Suprapubic skin (tissue), 4 donors: ENCODE results near the gene NHLRC2. TPM values are rescaled to one million over a fixed set of nuclear protein-coding genes. Genes with fewer than 3 reads are reported as not detected.

ENCODE experiments used
- DNase-seq, 2 donors: peaks; one replicate each; pipeline ENCODE4 v3.0.0-alpha.2; 2019; ENCODE audit warnings: low spot score in 2 of 2
- H3K27ac ChIP-seq: fragments of 200-600 bp; sonication (generic); one replicate; pipeline ENCODE4 v1.5.1; 2019
- H3K27me3 ChIP-seq: fragments of 200-600 bp; sonication (generic); one replicate; pipeline ENCODE4 v1.5.1; 2019
- H3K36me3 ChIP-seq: fragments of 200-600 bp; sonication (generic); one replicate; pipeline ENCODE4 v1.5.1; 2019
- H3K4me1 ChIP-seq: fragments of 200-600 bp; sonication (generic); one replicate; pipeline ENCODE4 v1.5.1; 2019
- H3K4me3 ChIP-seq: fragments of 200-600 bp; sonication (generic); one replicate; pipeline ENCODE4 v1.5.1; 2019; ENCODE audit warnings: mild to moderate bottlenecking
- H3K9me3 ChIP-seq: fragments of 200-600 bp; sonication (generic); one replicate; pipeline ENCODE4 v1.5.1; 2019
- EP300 ChIP-seq: sonication (generic); formaldehyde crosslinking; IDR thresholded peaks from one replicate; pipeline ENCODE4 v1.6.1; 2017; ENCODE audit warnings: antibody characterized with exemption
- POLR2A ChIP-seq, 2 donors: fragments of 450-650 bp; IDR thresholded peaks; one replicate each; pipeline ENCODE4 v1.6.1; 2017; ENCODE audit warnings: antibody characterized with exemption in 2 of 2, mild to moderate bottlenecking in 2 of 2, moderate library complexity in 2 of 2
- POLR2AphosphoS5 ChIP-seq, 3 donors: sonication (generic); formaldehyde crosslinking; IDR thresholded peaks; one replicate each; pipeline ENCODE4 v1.6.1; 2017; ENCODE audit warnings: antibody characterized with exemption in 3 of 3
- whole genome bisulfite sequencing: methylation state at CpG from one replicate; pipeline ENCODE4 v1.1.5; 2018; 5-methylcytosine and 5-hydroxymethylcytosine counted together
- total RNA-seq, 4 donors: library from RNA; depleted of rRNA; stranded (reverse); fragments of >200 nt; gene quantifications; one replicate each; pipeline ENCODE4 v1.1.0, GENCODE V29; 2016
- TF ChIP-seq, protein P1 (sequence below), 2 donors: fragments of 200-600 bp in 1 of 2; fragments of 450-650 bp in 1 of 2; sonication (generic) in 1 of 2; IDR thresholded peaks; one replicate each; pipeline ENCODE4 v1.5.1; 2016 to 2019; ENCODE audit warnings: antibody characterized with exemption in 2 of 2, mild to moderate bottlenecking in 1 of 2, moderate library complexity in 1 of 2

NHLRC2 gene
- total RNA-seq, 4 donors from 2014 or later, result 35.3 to 49.6 (median 42.3) TPM

DNA sequence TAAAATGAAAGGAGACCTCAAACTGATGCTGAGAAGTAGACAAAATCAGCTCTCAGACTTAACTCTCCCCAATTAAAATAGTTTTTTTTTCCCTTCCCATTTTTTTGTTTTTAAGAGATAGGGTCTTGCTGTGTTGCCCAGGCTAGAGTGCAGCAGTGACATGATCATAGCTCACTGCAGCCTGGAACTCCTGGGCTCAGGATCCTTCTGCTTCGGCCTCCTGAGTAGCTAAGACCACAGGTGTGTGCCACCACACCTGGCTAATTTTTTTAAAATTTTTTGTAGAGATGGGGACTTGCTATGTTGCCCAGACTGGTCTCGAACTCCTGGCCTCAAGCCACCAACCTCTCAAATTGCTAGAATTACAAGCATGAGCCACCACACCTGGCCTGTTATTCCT lies 61.1 kb downstream of the NHLRC2 start:
- TF ChIP-seq POLR2A (IDR thresholded peaks at IDR 0.05) (no peak), POLR2AphosphoS5 (IDR thresholded peaks at IDR 0.05) (no peak), EP300 (no peak)
- TF ChIP-seq, protein P1, sequence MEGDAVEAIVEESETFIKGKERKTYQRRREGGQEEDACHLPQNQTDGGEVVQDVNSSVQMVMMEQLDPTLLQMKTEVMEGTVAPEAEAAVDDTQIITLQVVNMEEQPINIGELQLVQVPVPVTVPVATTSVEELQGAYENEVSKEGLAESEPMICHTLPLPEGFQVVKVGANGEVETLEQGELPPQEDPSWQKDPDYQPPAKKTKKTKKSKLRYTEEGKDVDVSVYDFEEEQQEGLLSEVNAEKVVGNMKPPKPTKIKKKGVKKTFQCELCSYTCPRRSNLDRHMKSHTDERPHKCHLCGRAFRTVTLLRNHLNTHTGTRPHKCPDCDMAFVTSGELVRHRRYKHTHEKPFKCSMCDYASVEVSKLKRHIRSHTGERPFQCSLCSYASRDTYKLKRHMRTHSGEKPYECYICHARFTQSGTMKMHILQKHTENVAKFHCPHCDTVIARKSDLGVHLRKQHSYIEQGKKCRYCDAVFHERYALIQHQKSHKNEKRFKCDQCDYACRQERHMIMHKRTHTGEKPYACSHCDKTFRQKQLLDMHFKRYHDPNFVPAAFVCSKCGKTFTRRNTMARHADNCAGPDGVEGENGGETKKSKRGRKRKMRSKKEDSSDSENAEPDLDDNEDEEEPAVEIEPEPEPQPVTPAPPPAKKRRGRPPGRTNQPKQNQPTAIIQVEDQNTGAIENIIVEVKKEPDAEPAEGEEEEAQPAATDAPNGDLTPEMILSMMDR (IDR thresholded peaks at IDR 0.05), result no peak
- no peaks in the 10 kb centered on the region for H3K9me3 ChIP-seq
- H3K27me3 ChIP-seq, result no peaks in the 10 kb centered on the region
- H3K36me3 ChIP-seq, result peaks cover 6% of the 10 kb centered on the region
- no peak overlapping the region for H3K27ac ChIP-seq
- no peak overlapping the region for H3K4me3 ChIP-seq
- no peak for DNase-seq
- 87% methylated on average over 2 of the region's 2 CpGs for WGBS
- peaks cover 6% of the 10 kb centered on the region for H3K4me1 ChIP-seq

DNA sequence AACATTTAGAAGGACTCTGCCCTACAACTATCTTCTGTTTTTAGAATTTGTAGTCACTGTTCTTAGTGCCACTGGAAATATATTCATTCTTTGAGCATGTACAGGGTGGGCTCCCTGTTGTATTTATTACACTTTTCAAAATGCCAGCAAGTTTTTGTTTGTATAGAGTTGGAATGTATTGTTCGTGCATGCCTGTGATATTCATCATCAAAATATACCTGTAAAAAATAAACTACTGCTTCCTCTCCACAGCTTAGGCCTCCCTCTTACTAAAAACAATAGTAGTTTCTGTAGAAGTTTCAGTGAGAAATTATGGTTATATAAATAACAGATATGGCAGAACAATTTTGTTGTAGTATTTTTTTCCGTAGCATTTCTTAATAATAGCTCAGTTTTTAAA lies 61.6 kb downstream of the NHLRC2 start:
- TF ChIP-seq POLR2A (IDR thresholded peaks at IDR 0.05) (no peak), POLR2AphosphoS5 (IDR thresholded peaks at IDR 0.05) (no peak), EP300 (no peak)
- TF ChIP-seq, protein P1 (IDR thresholded peaks at IDR 0.05), result no peak
- Histone ChIP-seq H3K9me3 (no peaks in the 10 kb centered on the region), H3K4me1 (peaks cover 11% of the 10 kb centered on the region), H3K27ac (no peak overlapping the region), H3K36me3 (peaks cover 6% of the 10 kb centered on the region), H3K4me3 (no peak overlapping the region), H3K27me3 (no peaks in the 10 kb centered on the region)
- DNase-seq, result no peak
- WGBS, result 95% methylated on average over 2 of the region's 2 CpGs

DNA sequence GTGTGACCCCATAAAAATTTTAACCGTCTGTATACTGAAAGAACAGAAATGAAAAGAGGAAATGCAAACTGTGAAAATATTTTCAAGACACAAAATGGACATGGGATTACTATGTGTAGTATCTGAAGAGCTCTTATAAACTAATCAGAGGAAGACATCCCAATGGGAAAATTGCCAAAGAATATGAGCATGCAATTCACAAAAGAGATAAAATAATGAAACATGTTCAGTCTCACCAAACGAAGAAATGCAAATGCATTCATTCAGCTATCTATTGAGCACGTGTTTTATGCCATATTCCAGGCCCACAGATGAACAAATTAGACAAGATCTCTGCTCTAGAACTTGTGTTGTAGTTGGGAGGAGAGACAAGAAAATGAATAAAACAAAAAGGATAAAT lies 63.2 kb downstream of the NHLRC2 start:
- TF ChIP-seq POLR2A (IDR thresholded peaks at IDR 0.05) (no peak), EP300 (no peak), POLR2AphosphoS5 (IDR thresholded peaks at IDR 0.05) (no peak)
- TF ChIP-seq, protein P1 (IDR thresholded peaks at IDR 0.05), result no peak
- Histone ChIP-seq H3K36me3 (peaks cover 3% of the 10 kb centered on the region), H3K9me3 (no peaks in the 10 kb centered on the region), H3K27ac (no peak overlapping the region), H3K4me3 (no peak overlapping the region), H3K27me3 (no peaks in the 10 kb centered on the region), H3K4me1 (peaks cover 19% of the 10 kb centered on the region)
- WGBS, result 82% methylated on average over 3 of the region's 3 CpGs
- DNase-seq, result no peak

DNA sequence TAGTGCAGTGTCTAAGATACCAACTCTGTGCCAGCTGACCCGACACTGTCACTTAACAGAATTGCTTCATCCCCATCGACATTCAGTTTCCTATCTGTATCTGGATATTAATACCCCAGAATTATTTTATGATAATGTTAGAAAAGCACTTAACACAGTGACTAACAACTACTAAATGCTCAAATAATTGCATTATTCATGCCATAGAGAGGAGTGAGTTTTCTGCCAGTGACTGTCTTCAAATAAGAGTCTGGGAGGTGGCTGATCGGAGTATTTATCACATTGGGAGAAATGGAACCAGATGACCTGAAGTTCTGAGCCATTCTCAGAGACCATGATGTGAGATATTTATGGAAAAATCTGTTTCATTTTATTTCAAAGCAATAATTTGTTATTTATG lies 65.7 kb downstream of the NHLRC2 start:
- Histone ChIP-seq H3K4me3 (no peak overlapping the region), H3K36me3 (no peaks in the 10 kb centered on the region), H3K27me3 (no peaks in the 10 kb centered on the region), H3K4me1 (peaks cover 19% of the 10 kb centered on the region), H3K27ac (no peak overlapping the region), H3K9me3 (no peaks in the 10 kb centered on the region)
- DNase-seq, result no peak
- TF ChIP-seq EP300 (no peak), POLR2AphosphoS5 (IDR thresholded peaks at IDR 0.05) (no peak), POLR2A (IDR thresholded peaks at IDR 0.05) (no peak)
- TF ChIP-seq, protein P1 (IDR thresholded peaks at IDR 0.05), result no peak
- WGBS, result 53% methylated on average over 3 of the region's 3 CpGs

DNA sequence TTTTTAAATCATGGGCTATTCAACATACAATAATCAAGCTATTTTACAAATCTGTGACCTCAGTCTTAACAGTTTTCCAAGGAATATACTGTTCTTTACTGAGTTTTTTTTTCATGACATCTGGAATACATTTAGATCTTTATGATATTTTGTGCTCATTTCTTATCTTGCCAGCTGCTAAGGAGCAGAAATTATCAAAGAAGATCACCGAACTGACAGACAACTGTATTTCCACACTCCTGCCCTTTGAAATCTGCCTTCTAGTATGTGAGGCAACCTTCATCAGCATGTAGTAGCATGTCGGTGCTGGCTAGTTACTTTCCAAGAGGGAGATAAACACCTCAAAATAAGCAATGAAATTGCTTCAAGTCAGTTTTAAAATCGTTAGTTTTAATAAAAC lies 66.4 kb downstream of the NHLRC2 start:
- WGBS, result 25% methylated on average over 3 of the region's 3 CpGs
- peaks cover 19% of the 10 kb centered on the region for H3K4me1 ChIP-seq
- no peaks in the 10 kb centered on the region for H3K27me3 ChIP-seq
- H3K36me3 ChIP-seq, result no peaks in the 10 kb centered on the region
- DNase-seq, result no peak
- H3K27ac ChIP-seq, result no peak overlapping the region
- no peak overlapping the region for H3K4me3 ChIP-seq
- TF ChIP-seq POLR2A (IDR thresholded peaks at IDR 0.05), result no peak
- no peak for TF ChIP-seq POLR2AphosphoS5 (IDR thresholded peaks at IDR 0.05)
- no peak for TF ChIP-seq EP300
- TF ChIP-seq, protein P1 (IDR thresholded peaks at IDR 0.05), result no peak
- no peaks in the 10 kb centered on the region for H3K9me3 ChIP-seq
